ENCODE measurements around the gene HHAT. TPM values are rescaled to one million over a fixed set of nuclear protein-coding genes. Genes with fewer than 3 reads are reported as not detected.
"Not testable (repeated sequence)": the region's sequence is repeated elsewhere in the genome, so short reads cannot be mapped to it uniquely, and the experiment has no call there.

The HHAT gene
- total and polyA plus RNA-seq, 8 donors: under 0.01 to 5.8 (median 1.6) TPM

- Histone ChIP-seq H3K4me3 (no peak overlapping the region), H3K9me3 (no peaks in the 10 kb centered on the region), H3K27ac (no peak overlapping the region), H3K27me3 (no peaks in the 10 kb centered on the region), H3K4me1 (peaks cover 0 to 7% (median 0%) of the 10 kb centered on the region in 4 donors), H3K36me3 (peaks cover 0 to 4% (median 0%) of the 10 kb centered on the region in 4 donors)
- intact Hi-C loops (cut with DNase I; ENCODE audit: low total_unique reads): no loop called here
- TF ChIP-seq CTCF (IDR thresholded peaks at IDR 0.05) (no peak), POLR2A (IDR thresholded peaks at IDR 0.05) (no peak), EP300 (IDR thresholded peaks at IDR 0.05) (no peak), POLR2AphosphoS5 (IDR thresholded peaks at IDR 0.05) (no peak)
- DNase-seq: no peak
- WGBS, 5 donors: 87 to 95% (median 91%) methylated on average over 2 of the region's 2 CpGs
Observed at GRCh38 chr1:210416681-210417080, 88.0 kb downstream of the HHAT start.

- intact Hi-C loops (cut with DNase I; ENCODE audit: low total_unique reads): no loop called here
- 89 to 96% (median 93%) methylated on average over 5 of the region's 5 CpGs for WGBS, 5 donors
- Histone ChIP-seq H3K4me1 (peaks cover 0 to 7% (median 0%) of the 10 kb centered on the region in 4 donors), H3K36me3 (peaks cover 0 to 4% (median 0%) of the 10 kb centered on the region in 4 donors), H3K4me3 (no peak overlapping the region), H3K27me3 (no peaks in the 10 kb centered on the region), H3K27ac (no peak overlapping the region), H3K9me3 (no peaks in the 10 kb centered on the region)
- TF ChIP-seq POLR2A (IDR thresholded peaks at IDR 0.05) (no peak), POLR2AphosphoS5 (IDR thresholded peaks at IDR 0.05) (no peak), EP300 (IDR thresholded peaks at IDR 0.05) (no peak), CTCF (IDR thresholded peaks at IDR 0.05) (no peak)
- no peak for DNase-seq
Observed at GRCh38 chr1:210417881-210418280, 89.2 kb downstream of the HHAT start.

GRCh38 chr1:210418863-210419650 is 90.4 kb downstream of the HHAT start:
- peaks cover 0 to 7% (median 0%) of the 10 kb centered on the region in 4 donors for H3K4me1 ChIP-seq
- H3K36me3 ChIP-seq: peaks cover 0 to 4% (median 0%) of the 10 kb centered on the region in 4 donors
- no peak for TF ChIP-seq EP300 (IDR thresholded peaks at IDR 0.05)
- no peak for TF ChIP-seq POLR2A (IDR thresholded peaks at IDR 0.05)
- no peak for TF ChIP-seq POLR2AphosphoS5 (IDR thresholded peaks at IDR 0.05)
- TF ChIP-seq CTCF (IDR thresholded peaks at IDR 0.05): no peak
- peaks cover 0 to 6% (median 0%) of the 10 kb centered on the region in 4 donors for H3K9me3 ChIP-seq
- WGBS, 5 donors: 55 to 75% (median 62%) methylated on average over 7 of the region's 7 CpGs
- intact Hi-C loops (cut with DNase I; ENCODE audit: low total_unique reads): no loop called here
- no peaks in the 10 kb centered on the region for H3K27me3 ChIP-seq
- no peak overlapping the region for H3K4me3 ChIP-seq
- H3K27ac ChIP-seq: peak overlapping the region in 4 of 5 donors; percentile 29 to 58 (median 54)
- peak in 1 of 2 donors; percentile 58 for DNase-seq

GRCh38 chr1:210426696-210427095 is 98.0 kb downstream of the HHAT start:
- H3K36me3 ChIP-seq; intact Hi-C loops (cut with DNase I; ENCODE audit: low total_unique reads); H3K4me3 ChIP-seq; H3K4me1 ChIP-seq; H3K27ac ChIP-seq; H3K27me3 ChIP-seq; DNase-seq; H3K9me3 ChIP-seq: not testable (repeated sequence)
- WGBS, 5 donors: 85 to 98% (median 94%) methylated on average over 1 of the region's 1 CpG

GRCh38 chr1:210428696-210429095 is 100.0 kb downstream of the HHAT start:
- WGBS, 5 donors: 97 to 99% (median 97%) methylated on average over 7 of the region's 7 CpGs
- Histone ChIP-seq H3K4me3 (no peak overlapping the region), H3K4me1 (no peaks in the 10 kb centered on the region), H3K27ac (no peak overlapping the region), H3K27me3 (no peaks in the 10 kb centered on the region), H3K36me3 (no peaks in the 10 kb centered on the region), H3K9me3 (peaks cover 0 to 4% (median 0%) of the 10 kb centered on the region in 4 donors)
- TF ChIP-seq CTCF (IDR thresholded peaks at IDR 0.05): no peak
- no peak for TF ChIP-seq POLR2A (IDR thresholded peaks at IDR 0.05)
- TF ChIP-seq POLR2AphosphoS5 (IDR thresholded peaks at IDR 0.05): no peak
- TF ChIP-seq EP300 (IDR thresholded peaks at IDR 0.05): no peak
- no peak for DNase-seq
- intact Hi-C loops (cut with DNase I; ENCODE audit: low total_unique reads): no loop called here

Measured in stomach (tissue), 9 donors.